ENCODE data around the gene PDGFC. TPM values are rescaled to one million over a fixed set of nuclear protein-coding genes. Genes with fewer than 3 reads are reported as not detected.

The PDGFC gene
- polyA plus RNA-seq, 1 donor from 2014 or later = 3.8 TPM

- Histone ChIP-seq H3K27me3 (ENCODE audit: insufficient read depth, low read depth, low read length) (no peaks in the 10 kb centered on the region), H3K79me2 (replicated peaks; ENCODE audit: insufficient read depth, low read length) (no peaks in the 10 kb centered on the region), H4K20me1 (ENCODE audit: insufficient read depth) (no peaks in the 10 kb centered on the region), H3K9ac (ENCODE audit: low read length) (no peak overlapping the region), H3K9me3 (ENCODE audit: low read length) (no peaks in the 10 kb centered on the region), H2AFZ (ENCODE audit: low read depth, low read length) (no peak overlapping the region), H3K36me3 (ENCODE audit: insufficient read depth, low read length) (no peaks in the 10 kb centered on the region), H3K4me2 (ENCODE audit: low read length) (no peak overlapping the region), H3F3A (ENCODE audit: insufficient read depth, low read length, poor library complexity, severe bottlenecking) (no peaks in the 10 kb centered on the region), H3K27ac (ENCODE audit: low read length) (no peak overlapping the region), H3K4me3 (ENCODE audit: low read length) (no peak overlapping the region), H3K9me2 (ENCODE audit: insufficient read depth, low read length) (no peaks in the 10 kb centered on the region)
- TF ChIP-seq MXI1 (conservative IDR thresholded peaks at IDR 0.05; ENCODE audit: poor library complexity, severe bottlenecking) (no peak), EP300 (conservative IDR thresholded peaks at IDR 0.05; ENCODE audit: poor library complexity, severe bottlenecking) (no peak), SMC3 (conservative IDR thresholded peaks at IDR 0.05; ENCODE audit: poor library complexity) (no peak), REST (IDR thresholded peaks at IDR 0.05; ENCODE audit: borderline replicate concordance) (no peak), TAF1 (IDR thresholded peaks at IDR 0.05; ENCODE audit: low read depth) (no peak), RAD21 (conservative IDR thresholded peaks at IDR 0.05) (no peak), POLR2AphosphoS5 (IDR thresholded peaks at IDR 0.05) (no peak), CTCF (IDR thresholded peaks at IDR 0.05; ENCODE audit: poor library complexity, severe bottlenecking) (no peak), EZH2 (IDR thresholded peaks at IDR 0.05; ENCODE audit: borderline replicate concordance, insufficient read depth, low read length, poor library complexity, severe bottlenecking) (no peak)
Measured at GRCh38 chr4:156957556-156957955, 14.0 kb downstream of the PDGFC start.

- no peak overlapping the region for H3K9ac ChIP-seq (ENCODE audit: low read length)
- no peak for TF ChIP-seq CTCF (IDR thresholded peaks at IDR 0.05; ENCODE audit: poor library complexity, severe bottlenecking)
- no peak for TF ChIP-seq RAD21 (conservative IDR thresholded peaks at IDR 0.05)
- TF ChIP-seq SMC3 (conservative IDR thresholded peaks at IDR 0.05; ENCODE audit: poor library complexity) = no peak
- no peak for TF ChIP-seq REST (IDR thresholded peaks at IDR 0.05; ENCODE audit: borderline replicate concordance)
- TF ChIP-seq MXI1 (conservative IDR thresholded peaks at IDR 0.05; ENCODE audit: poor library complexity, severe bottlenecking) = no peak
- TF ChIP-seq EZH2 (IDR thresholded peaks at IDR 0.05; ENCODE audit: borderline replicate concordance, insufficient read depth, low read length, poor library complexity, severe bottlenecking) = no peak
- TF ChIP-seq EP300 (conservative IDR thresholded peaks at IDR 0.05; ENCODE audit: poor library complexity, severe bottlenecking) = no peak
- no peak for TF ChIP-seq POLR2AphosphoS5 (IDR thresholded peaks at IDR 0.05)
- TF ChIP-seq TAF1 (IDR thresholded peaks at IDR 0.05; ENCODE audit: low read depth) = no peak
- H3F3A ChIP-seq (ENCODE audit: insufficient read depth, low read length, poor library complexity, severe bottlenecking) = no peaks in the 10 kb centered on the region
- no peak overlapping the region for H3K4me3 ChIP-seq (ENCODE audit: low read length)
- no peak overlapping the region for H3K4me2 ChIP-seq (ENCODE audit: low read length)
- no peak overlapping the region for H3K27ac ChIP-seq (ENCODE audit: low read length)
- no peaks in the 10 kb centered on the region for H3K36me3 ChIP-seq (ENCODE audit: insufficient read depth, low read length)
- no peak overlapping the region for H2AFZ ChIP-seq (ENCODE audit: low read depth, low read length)
- H3K79me2 ChIP-seq (replicated peaks; ENCODE audit: insufficient read depth, low read length) = no peaks in the 10 kb centered on the region
- no peaks in the 10 kb centered on the region for H3K9me3 ChIP-seq (ENCODE audit: low read length)
- no peaks in the 10 kb centered on the region for H4K20me1 ChIP-seq (ENCODE audit: insufficient read depth)
- no peaks in the 10 kb centered on the region for H3K27me3 ChIP-seq (ENCODE audit: insufficient read depth, low read depth, low read length)
- H3K9me2 ChIP-seq (ENCODE audit: insufficient read depth, low read length) = no peaks in the 10 kb centered on the region
Measured at GRCh38 chr4:156956826-156957368, 14.7 kb downstream of the PDGFC start.
